H9 (cell line): Measurements from ENCODE around the gene DENND6B. TPM values are rescaled to one million over a fixed set of nuclear protein-coding genes. Genes with fewer than 3 reads are reported as not detected.

Experiments used
- DNase-seq: peaks from one replicate; pipeline ENCODE4 v3.0.0-alpha.2; 2017
- H2AFZ ChIP-seq: one replicate; pipeline ENCODE4 v1.6.1; 2013; ENCODE audit warnings: mild to moderate bottlenecking, low read length, control low read depth, moderate library complexity
- H2AK5ac ChIP-seq: 2 replicates; pipeline ENCODE4 v1.6.1; 2013; ENCODE audit warnings: low read length, control low read depth, mixed read lengths; ENCODE audit not compliant: insufficient read length
- H2BK120ac ChIP-seq: one replicate; pipeline ENCODE4 v1.6.1; 2013; ENCODE audit warnings: low read depth, mild to moderate bottlenecking, low read length, control low read depth, inconsistent platforms; ENCODE audit not compliant: poor library complexity, severe bottlenecking
- H2BK12ac ChIP-seq: 2 replicates; pipeline ENCODE4 v1.6.1; 2013; ENCODE audit warnings: low read length, control low read depth, mixed read lengths, low read depth; ENCODE audit not compliant: insufficient read length
- H2BK15ac ChIP-seq: 2 replicates; pipeline ENCODE4 v1.6.1; 2013; ENCODE audit warnings: low read depth, low read length, control low read depth
- H2BK20ac ChIP-seq: one replicate; pipeline ENCODE4 v1.6.1; 2013; ENCODE audit warnings: low read depth, mild to moderate bottlenecking, low read length, control low read depth, inconsistent platforms; ENCODE audit not compliant: poor library complexity, severe bottlenecking
- H2BK5ac ChIP-seq: 2 replicates; pipeline ENCODE4 v1.6.1; 2013; ENCODE audit warnings: low read length, control low read depth, mixed read lengths; ENCODE audit not compliant: insufficient read length
- H3K14ac ChIP-seq: 2 replicates; pipeline ENCODE4 v1.6.1; 2013; ENCODE audit warnings: low read length, control low read depth; ENCODE audit not compliant: insufficient read depth
- H3K18ac ChIP-seq: 2 replicates; pipeline ENCODE4 v1.6.1; 2013; ENCODE audit warnings: low read depth, mild to moderate bottlenecking, mixed read lengths, low read length, control low read depth; ENCODE audit not compliant: insufficient read length
- H3K23ac ChIP-seq: 2 replicates; pipeline ENCODE4 v1.6.1; 2013; ENCODE audit warnings: low read length, control low read depth, mixed read lengths, low read depth; ENCODE audit not compliant: insufficient read length
- H3K23me2 ChIP-seq: 2 replicates; pipeline ENCODE4 v1.6.1; 2013; ENCODE audit warnings: low read depth, mild to moderate bottlenecking, mixed read lengths, low read length, control low read depth; ENCODE audit not compliant: insufficient read length, poor library complexity, severe bottlenecking
- H3K27ac ChIP-seq: 2 replicates; pipeline ENCODE4 v1.5.1; 2013; ENCODE audit warnings: low read length, control low read depth, mixed read lengths, low read depth; ENCODE audit not compliant: insufficient read length
- H3K27me3 ChIP-seq: 2 replicates; pipeline ENCODE4 v1.6.1; 2013; ENCODE audit warnings: low read length, control low read depth, inconsistent platforms; ENCODE audit not compliant: insufficient read depth
- H3K4ac ChIP-seq: 2 replicates; pipeline ENCODE4 v1.6.1; 2013; ENCODE audit warnings: low read depth, mild to moderate bottlenecking, control low read depth, inconsistent platforms, low read length, moderate library complexity
- H3K4me1 ChIP-seq: 2 replicates; pipeline ENCODE4 v1.6.1; 2013; ENCODE audit warnings: low read length, control low read depth, inconsistent platforms; ENCODE audit not compliant: insufficient read depth
- H3K4me2 ChIP-seq: 2 replicates; pipeline ENCODE4 v1.6.1; 2013; ENCODE audit warnings: low read length, control low read depth, mixed read lengths; ENCODE audit not compliant: insufficient read length, insufficient read depth
- H3K56ac ChIP-seq: 2 replicates; pipeline ENCODE4 v1.6.1; 2013; ENCODE audit warnings: low read depth, mild to moderate bottlenecking, mixed read lengths, low read length, control low read depth; ENCODE audit not compliant: insufficient read length
- H3K79me1 ChIP-seq: 2 replicates; pipeline ENCODE4 v1.6.1; 2013; ENCODE audit warnings: low read depth, mild to moderate bottlenecking, moderate library complexity, low read length, control low read depth, inconsistent platforms; ENCODE audit not compliant: insufficient read depth, poor library complexity, severe bottlenecking
- H3K79me2 ChIP-seq: 2 replicates; pipeline ENCODE4 v1.6.1; 2013; ENCODE audit warnings: low read length, control low read depth, inconsistent platforms; ENCODE audit not compliant: insufficient read depth
- H3K9ac ChIP-seq: 2 replicates; pipeline ENCODE4 v1.6.1; 2013; ENCODE audit warnings: low read length, control low read depth, mixed read lengths; ENCODE audit not compliant: insufficient read length; ENCODE audit errors: extremely low read depth
- H3K9me3 ChIP-seq: one replicate; pipeline ENCODE4 v1.6.1; 2013; ENCODE audit warnings: low read depth, low read length, inconsistent platforms; ENCODE audit not compliant: control insufficient read depth
- H3T11ph ChIP-seq: one replicate; pipeline ENCODE4 v1.6.1; 2013; ENCODE audit warnings: mild to moderate bottlenecking, low read length, control low read depth, inconsistent platforms
- H4K20me1 ChIP-seq: one replicate; pipeline ENCODE4 v1.6.1; 2013; ENCODE audit not compliant: control insufficient read depth, insufficient read length, insufficient read depth
- H4K5ac ChIP-seq: 2 replicates; pipeline ENCODE4 v1.6.1; 2013; ENCODE audit warnings: low read depth, mild to moderate bottlenecking, mixed read lengths, low read length, control low read depth; ENCODE audit not compliant: insufficient read length
- H4K8ac ChIP-seq: replicated peaks from 2 replicates; pipeline ENCODE4 v1.6.1; 2013; ENCODE audit warnings: low read length, control low read depth, mixed read lengths, low read depth; ENCODE audit not compliant: insufficient read length
- H4K91ac ChIP-seq: 2 replicates; pipeline ENCODE4 v1.6.1; 2013; ENCODE audit warnings: low read depth, mild to moderate bottlenecking, moderate library complexity, mixed read lengths, low read length, control low read depth; ENCODE audit not compliant: insufficient read length
- H3K27ac Mint-ChIP-seq, 3 experiments: 2 replicates in 2 of 3; 3 replicates in 1 of 3; pipeline ENCODE4 v1.8.0; 2020 to 2021; ENCODE audit warnings: mixed read lengths in 3 of 3, mild to moderate bottlenecking in 1 of 3, moderate library complexity in 1 of 3
- H3K27me3 Mint-ChIP-seq: 2 replicates; pipeline ENCODE4 v1.8.0; 2021; ENCODE audit warnings: low read depth, mild to moderate bottlenecking, moderate library complexity, mixed read lengths
- H3K36me3 Mint-ChIP-seq, 3 experiments: 2 replicates in 2 of 3; 3 replicates in 1 of 3; pipeline ENCODE4 v1.8.0; 2020 to 2021; ENCODE audit warnings: low read depth in 3 of 3, mixed read lengths in 3 of 3; ENCODE audit not compliant: insufficient read depth in 1 of 3
- H3K4me1 Mint-ChIP-seq, 2 experiments: 2 replicates each; pipeline ENCODE4 v1.8.0; 2020; ENCODE audit warnings: mixed read lengths in 2 of 2
- H3K4me3 Mint-ChIP-seq, 2 experiments: 2 replicates in 1 of 2; 3 replicates in 1 of 2; pipeline ENCODE4 v1.8.0; 2020 to 2021; ENCODE audit warnings: mild to moderate bottlenecking in 2 of 2, mixed read lengths in 2 of 2, moderate library complexity in 1 of 2
- H3K9me3 Mint-ChIP-seq, 2 experiments: 2 replicates in 1 of 2; 3 replicates in 1 of 2; pipeline ENCODE4 v1.8.0; 2020; ENCODE audit warnings: mild to moderate bottlenecking in 2 of 2, mixed read lengths in 2 of 2, moderate library complexity in 1 of 2
- CTCF ChIP-seq: fragments of 200-600 bp; sonication (generic); conservative IDR thresholded peaks from 3 replicates; pipeline ENCODE4 v1.8.0; 2021; ENCODE audit warnings: antibody characterized with exemption, mild to moderate bottlenecking
- WGBS: extraction: QIAGEN DNeasy Blood & Tissue Kit; methylation state at CpG from one replicate; pipeline ENCODE4 v1.1.7; 2013; ENCODE audit warnings: missing lambda C conversion rate, low lambda C conversion rate, mixed read lengths; ENCODE audit not compliant: insufficient read length; ENCODE audit errors: extremely low coverage; 5-methylcytosine and 5-hydroxymethylcytosine counted together
- total RNA-seq: library from RNA; stranded (reverse); gene quantifications from 2 replicates; pipeline ENCODE4 v1.2.1, GENCODE V29; 2021

The DENND6B gene
- total RNA-seq, 1 experiment from 2014 or later = 1.5 TPM

DNA sequence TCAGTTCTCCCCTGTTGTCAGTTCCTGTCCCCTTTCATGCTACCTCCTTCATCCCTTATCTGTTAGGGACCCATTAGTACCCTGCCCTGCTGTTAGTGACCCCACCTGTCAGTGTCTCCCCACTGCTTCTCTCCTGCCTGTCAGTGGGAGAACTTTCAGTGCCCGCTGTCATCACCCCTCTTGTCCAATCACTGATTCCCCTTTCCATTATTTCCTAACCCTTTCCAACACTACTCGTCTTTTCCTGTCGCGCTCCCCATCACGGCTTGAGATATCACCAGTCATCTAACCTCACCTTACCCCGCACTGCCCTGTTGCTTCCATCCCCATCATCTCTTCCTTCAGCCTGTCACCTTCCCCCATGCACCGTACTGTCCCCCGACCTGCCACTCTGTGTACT lies 20.3 kb upstream of the DENND6B start:
- 0 out of 4 replicates have a peak, but pooled peaks cover 0 to 4% of the 10 kb centered on the region in 2 experiments for H3K4me1 Mint-ChIP-seq
- H2AK5ac ChIP-seq = no peak overlapping the region

More for the DNA sequence above, 20.3 kb upstream of the DENND6B start:
- no peaks in the 10 kb centered on the region for H3K9me3 ChIP-seq
- H4K20me1 ChIP-seq = peaks cover 3% of the 10 kb centered on the region
- H2BK15ac ChIP-seq = no peak overlapping the region
- no peak overlapping the region for H3K18ac ChIP-seq
- no peak overlapping the region for H2BK12ac ChIP-seq
- H3K23ac ChIP-seq = no peak overlapping the region
- 0 out of 2 replicates have a peak, but pooled peaks cover 3% of the 10 kb centered on the region for H3K79me2 ChIP-seq
- H4K8ac ChIP-seq = no peak overlapping the region
- H3K4me1 ChIP-seq = no peaks in the 10 kb centered on the region
- H3T11ph ChIP-seq = no peak overlapping the region
- DNase-seq = no peak
- H2BK120ac ChIP-seq = no peak overlapping the region
- H2BK20ac ChIP-seq = no peak overlapping the region
- H3K27me3 Mint-ChIP-seq = no peaks in the 10 kb centered on the region
- no peaks in the 10 kb centered on the region for H3K27me3 ChIP-seq
- no peak overlapping the region for H3K27ac ChIP-seq
- peak overlapping the region; percentile 7 for H3K56ac ChIP-seq
- H3K36me3 Mint-ChIP-seq = peaks cover 0 to 8% (median 3%) of the 10 kb centered on the region in 3 experiments; a peak in 4 of 7 replicates
- H2AFZ ChIP-seq = no peak overlapping the region
- TF ChIP-seq CTCF = no peak
- no peak overlapping the region for H3K14ac ChIP-seq
- WGBS = 100% methylated on average over 4 of the region's 8 CpGs
- peaks cover 9% of the 10 kb centered on the region for H3K79me1 ChIP-seq
- H3K23me2 ChIP-seq = peaks cover 4% of the 10 kb centered on the region
- H3K27ac Mint-ChIP-seq = no peak overlapping the region
- no peak overlapping the region for H3K4ac ChIP-seq
- no peak overlapping the region for H3K9ac ChIP-seq
- no peak overlapping the region for H3K4me3 Mint-ChIP-seq
- H3K4me2 ChIP-seq = no peak overlapping the region
- no peak overlapping the region for H4K91ac ChIP-seq
- no peak overlapping the region for H2BK5ac ChIP-seq
- H3K9me3 Mint-ChIP-seq = no peaks in the 10 kb centered on the region
- no peak overlapping the region for H4K5ac ChIP-seq
